ENCODE data around the gene IL17RE. TPM values are rescaled to one million over a fixed set of nuclear protein-coding genes. Genes with fewer than 3 reads are reported as not detected.
A peak's percentile ranks its signal among the peaks of the same experiment; 100 is the strongest.

Gene IL17RE
- total and polyA plus RNA-seq, 2 of the 13 experiments (the other 11 are each of a cell fraction or from before 2014, with no cell fraction given), result 14.5 to 24.1 TPM

- TF ChIP-seq, protein P1, sequence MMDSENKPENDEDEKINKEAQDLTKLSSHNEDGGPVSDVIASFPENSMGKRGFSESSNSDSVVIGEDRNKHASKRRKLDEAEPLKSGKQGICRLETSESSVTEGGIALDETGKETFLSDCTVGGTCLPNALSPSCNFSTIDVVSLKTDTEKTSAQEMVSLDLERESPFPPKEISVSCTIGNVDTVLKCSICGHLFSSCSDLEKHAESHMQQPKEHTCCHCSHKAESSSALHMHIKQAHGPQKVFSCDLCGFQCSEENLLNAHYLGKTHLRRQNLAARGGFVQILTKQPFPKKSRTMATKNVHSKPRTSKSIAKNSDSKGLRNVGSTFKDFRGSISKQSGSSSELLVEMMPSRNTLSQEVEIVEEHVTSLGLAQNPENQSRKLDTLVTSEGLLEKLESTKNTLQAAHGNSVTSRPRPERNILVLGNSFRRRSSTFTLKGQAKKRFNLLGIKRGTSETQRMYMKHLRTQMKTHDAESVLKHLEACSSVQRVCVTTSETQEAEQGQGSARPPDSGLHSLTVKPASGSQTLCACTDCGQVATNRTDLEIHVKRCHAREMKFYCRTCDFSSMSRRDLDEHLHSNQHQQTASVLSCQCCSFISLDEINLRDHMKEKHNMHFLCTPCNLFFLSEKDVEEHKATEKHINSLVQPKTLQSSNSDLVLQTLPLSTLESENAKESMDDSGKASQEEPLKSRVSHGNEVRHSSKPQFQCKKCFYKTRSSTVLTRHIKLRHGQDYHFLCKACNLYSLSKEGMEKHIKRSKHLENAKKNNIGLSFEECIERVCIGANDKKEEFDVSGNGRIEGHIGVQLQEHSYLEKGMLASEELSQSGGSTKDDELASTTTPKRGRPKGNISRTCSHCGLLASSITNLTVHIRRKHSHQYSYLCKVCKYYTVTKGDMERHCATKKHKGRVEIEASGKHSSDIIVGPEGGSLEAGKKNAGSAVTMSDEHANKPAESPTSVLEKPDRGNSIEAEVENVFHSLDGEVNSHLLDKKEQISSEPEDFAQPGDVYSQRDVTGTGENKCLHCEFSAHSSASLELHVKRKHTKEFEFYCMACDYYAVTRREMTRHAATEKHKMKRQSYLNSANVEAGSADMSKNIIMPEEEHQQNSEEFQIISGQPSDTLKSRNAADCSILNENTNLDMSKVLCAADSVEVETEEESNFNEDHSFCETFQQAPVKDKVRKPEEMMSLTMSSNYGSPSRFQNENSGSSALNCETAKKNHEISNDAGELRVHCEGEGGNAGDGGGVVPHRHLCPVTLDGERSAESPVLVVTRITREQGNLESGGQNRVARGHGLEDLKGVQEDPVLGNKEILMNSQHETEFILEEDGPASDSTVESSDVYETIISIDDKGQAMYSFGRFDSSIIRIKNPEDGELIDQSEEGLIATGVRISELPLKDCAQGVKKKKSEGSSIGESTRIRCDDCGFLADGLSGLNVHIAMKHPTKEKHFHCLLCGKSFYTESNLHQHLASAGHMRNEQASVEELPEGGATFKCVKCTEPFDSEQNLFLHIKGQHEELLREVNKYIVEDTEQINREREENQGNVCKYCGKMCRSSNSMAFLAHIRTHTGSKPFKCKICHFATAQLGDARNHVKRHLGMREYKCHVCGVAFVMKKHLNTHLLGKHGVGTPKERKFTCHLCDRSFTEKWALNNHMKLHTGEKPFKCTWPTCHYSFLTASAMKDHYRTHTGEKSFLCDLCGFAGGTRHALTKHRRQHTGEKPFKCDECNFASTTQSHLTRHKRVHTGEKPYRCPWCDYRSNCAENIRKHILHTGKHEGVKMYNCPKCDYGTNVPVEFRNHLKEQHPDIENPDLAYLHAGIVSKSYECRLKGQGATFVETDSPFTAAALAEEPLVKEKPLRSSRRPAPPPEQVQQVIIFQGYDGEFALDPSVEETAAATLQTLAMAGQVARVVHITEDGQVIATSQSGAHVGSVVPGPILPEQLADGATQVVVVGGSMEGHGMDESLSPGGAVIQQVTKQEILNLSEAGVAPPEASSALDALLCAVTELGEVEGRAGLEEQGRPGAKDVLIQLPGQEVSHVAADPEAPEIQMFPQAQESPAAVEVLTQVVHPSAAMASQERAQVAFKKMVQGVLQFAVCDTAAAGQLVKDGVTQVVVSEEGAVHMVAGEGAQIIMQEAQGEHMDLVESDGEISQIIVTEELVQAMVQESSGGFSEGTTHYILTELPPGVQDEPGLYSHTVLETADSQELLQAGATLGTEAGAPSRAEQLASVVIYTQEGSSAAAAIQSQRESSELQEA (CRISPR knock-in tag; IDR thresholded peaks at IDR 0.05; ENCODE audit: not compliant biosample characterization), result no peak
- TF ChIP-seq NFRKB (IDR thresholded peaks at IDR 0.05) (no peak), MTA3 (CRISPR knock-in tag; IDR thresholded peaks at IDR 0.05) (no peak), NR2F6 (IDR thresholded peaks at IDR 0.05) (no peak), NR2F6 (CRISPR knock-in tag; IDR thresholded peaks at IDR 0.05) (0 out of 2 replicates have a peak, but pooled peaks have one; percentile 16), AGO2 (optimal IDR thresholded peaks at IDR 0.05; ENCODE audit: low read depth, low read length) (peak; percentile 86), KAT8 (CRISPR knock-in tag; IDR thresholded peaks at IDR 0.05) (peak; percentile 50; the same call in 1 of the 2 replicates), SETDB1 (CRISPR knock-in tag; IDR thresholded peaks at IDR 0.05; ENCODE audit: borderline replicate concordance) (no peak), HOXA7 (CRISPR knock-in tag; IDR thresholded peaks at IDR 0.05) (no peak), MXD4 (CRISPR knock-in tag; IDR thresholded peaks at IDR 0.05) (no peak; the same call in 1 of the 2 replicates), ZBTB42 (CRISPR knock-in tag; IDR thresholded peaks at IDR 0.05) (peak; percentile 35; the same call in 1 of the 2 replicates), ZNF709 (CRISPR knock-in tag; IDR thresholded peaks at IDR 0.05) (peak; percentile 61; the same call in 1 of the 2 replicates), GFI1 (CRISPR knock-in tag; IDR thresholded peaks at IDR 0.05; ENCODE audit: borderline replicate concordance) (no peak; the same call in 1 of the 2 replicates)
- TF ChIP-seq, protein P2, sequence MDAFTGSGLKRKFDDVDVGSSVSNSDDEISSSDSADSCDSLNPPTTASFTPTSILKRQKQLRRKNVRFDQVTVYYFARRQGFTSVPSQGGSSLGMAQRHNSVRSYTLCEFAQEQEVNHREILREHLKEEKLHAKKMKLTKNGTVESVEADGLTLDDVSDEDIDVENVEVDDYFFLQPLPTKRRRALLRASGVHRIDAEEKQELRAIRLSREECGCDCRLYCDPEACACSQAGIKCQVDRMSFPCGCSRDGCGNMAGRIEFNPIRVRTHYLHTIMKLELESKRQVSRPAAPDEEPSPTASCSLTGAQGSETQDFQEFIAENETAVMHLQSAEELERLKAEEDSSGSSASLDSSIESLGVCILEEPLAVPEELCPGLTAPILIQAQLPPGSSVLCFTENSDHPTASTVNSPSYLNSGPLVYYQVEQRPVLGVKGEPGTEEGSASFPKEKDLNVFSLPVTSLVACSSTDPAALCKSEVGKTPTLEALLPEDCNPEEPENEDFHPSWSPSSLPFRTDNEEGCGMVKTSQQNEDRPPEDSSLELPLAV (CRISPR knock-in tag; conservative IDR thresholded peaks at IDR 0.05; ENCODE audit: low read depth), result no peak
- TF ChIP-seq, protein P3, sequence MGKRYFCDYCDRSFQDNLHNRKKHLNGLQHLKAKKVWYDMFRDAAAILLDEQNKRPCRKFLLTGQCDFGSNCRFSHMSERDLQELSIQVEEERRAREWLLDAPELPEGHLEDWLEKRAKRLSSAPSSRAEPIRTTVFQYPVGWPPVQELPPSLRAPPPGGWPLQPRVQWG (CRISPR knock-in tag; IDR thresholded peaks at IDR 0.05; ENCODE audit: borderline replicate concordance, low read depth), result no peak
- TF ChIP-seq, protein P4, sequence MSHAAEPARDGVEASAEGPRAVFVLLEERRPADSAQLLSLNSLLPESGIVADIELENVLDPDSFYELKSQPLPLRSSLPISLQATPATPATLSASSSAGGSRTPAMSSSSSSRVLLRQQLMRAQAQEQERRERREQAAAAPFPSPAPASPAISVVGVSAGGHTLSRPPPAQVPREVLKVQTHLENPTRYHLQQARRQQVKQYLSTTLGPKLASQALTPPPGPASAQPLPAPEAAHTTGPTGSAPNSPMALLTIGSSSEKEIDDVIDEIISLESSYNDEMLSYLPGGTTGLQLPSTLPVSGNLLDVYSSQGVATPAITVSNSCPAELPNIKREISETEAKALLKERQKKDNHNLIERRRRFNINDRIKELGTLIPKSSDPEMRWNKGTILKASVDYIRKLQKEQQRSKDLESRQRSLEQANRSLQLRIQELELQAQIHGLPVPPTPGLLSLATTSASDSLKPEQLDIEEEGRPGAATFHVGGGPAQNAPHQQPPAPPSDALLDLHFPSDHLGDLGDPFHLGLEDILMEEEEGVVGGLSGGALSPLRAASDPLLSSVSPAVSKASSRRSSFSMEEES (CRISPR knock-in tag; IDR thresholded peaks at IDR 0.05), result peak; percentile 26; the same call in 1 of the 2 replicates
Measured at GRCh38 chr3:9932843-9933560, 30.4 kb downstream of the IL17RE start (continued).

Data from HepG2 (cell line).